DND-41 (cell line): ENCODE measurements around the gene PFDN1.

Experiments used
- EZH2 ChIP-seq: IDR thresholded peaks from 3 replicates; pipeline ENCODE4 v1.6.1; 2012; ENCODE audit warnings: borderline replicate concordance, low read depth, mild to moderate bottlenecking, moderate library complexity, low read length, inconsistent platforms; ENCODE audit not compliant: severe bottlenecking
- TF ChIP-seq, protein P1 (sequence below): IDR thresholded peaks from 2 replicates; pipeline ENCODE4 v1.5.1; 2012; ENCODE audit warnings: borderline replicate concordance, low read length, moderate library complexity, mild to moderate bottlenecking; ENCODE audit not compliant: poor library complexity, severe bottlenecking; ENCODE audit errors: extremely low read depth

- TF ChIP-seq, protein P1, sequence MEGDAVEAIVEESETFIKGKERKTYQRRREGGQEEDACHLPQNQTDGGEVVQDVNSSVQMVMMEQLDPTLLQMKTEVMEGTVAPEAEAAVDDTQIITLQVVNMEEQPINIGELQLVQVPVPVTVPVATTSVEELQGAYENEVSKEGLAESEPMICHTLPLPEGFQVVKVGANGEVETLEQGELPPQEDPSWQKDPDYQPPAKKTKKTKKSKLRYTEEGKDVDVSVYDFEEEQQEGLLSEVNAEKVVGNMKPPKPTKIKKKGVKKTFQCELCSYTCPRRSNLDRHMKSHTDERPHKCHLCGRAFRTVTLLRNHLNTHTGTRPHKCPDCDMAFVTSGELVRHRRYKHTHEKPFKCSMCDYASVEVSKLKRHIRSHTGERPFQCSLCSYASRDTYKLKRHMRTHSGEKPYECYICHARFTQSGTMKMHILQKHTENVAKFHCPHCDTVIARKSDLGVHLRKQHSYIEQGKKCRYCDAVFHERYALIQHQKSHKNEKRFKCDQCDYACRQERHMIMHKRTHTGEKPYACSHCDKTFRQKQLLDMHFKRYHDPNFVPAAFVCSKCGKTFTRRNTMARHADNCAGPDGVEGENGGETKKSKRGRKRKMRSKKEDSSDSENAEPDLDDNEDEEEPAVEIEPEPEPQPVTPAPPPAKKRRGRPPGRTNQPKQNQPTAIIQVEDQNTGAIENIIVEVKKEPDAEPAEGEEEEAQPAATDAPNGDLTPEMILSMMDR, result no peak
- no peak for TF ChIP-seq EZH2
These were observed 100.3 kb downstream of the PFDN1 start for GRCh38 chr5:140202610-140203009.
